A172 (cell line): ENCODE data around the gene SEPTIN2. TPM values are rescaled to one million over a fixed set of nuclear protein-coding genes. Genes with fewer than 3 reads are reported as not detected.
"Not testable (repeated sequence)": the region's sequence is repeated elsewhere in the genome, so short reads cannot be mapped to it uniquely, and the experiment has no call there.

ENCODE experiments used
- DNase-seq: peaks from one replicate; pipeline ENCODE4 v3.0.0-alpha.2; 2015; ENCODE audit warnings: low spot score
- total RNA-seq: library from RNA; depleted of rRNA; stranded (reverse); fragments of >200 nt; shearing (Covaris generic); gene quantifications from 2 replicates; pipeline ENCODE4 v1.2.3, GENCODE V29; 2014

SEPTIN2 gene
- total RNA-seq, 1 experiment from 2014 or later: 393 TPM

GRCh38 chr2:241313543-241314095 lies 2.1 kb upstream of the SEPTIN2 start:
- DNase-seq: no peak

- DNase-seq: peak; percentile 56
These were observed 1.3 kb upstream of the SEPTIN2 start for GRCh38 chr2:241314226-241315092.

DNA sequence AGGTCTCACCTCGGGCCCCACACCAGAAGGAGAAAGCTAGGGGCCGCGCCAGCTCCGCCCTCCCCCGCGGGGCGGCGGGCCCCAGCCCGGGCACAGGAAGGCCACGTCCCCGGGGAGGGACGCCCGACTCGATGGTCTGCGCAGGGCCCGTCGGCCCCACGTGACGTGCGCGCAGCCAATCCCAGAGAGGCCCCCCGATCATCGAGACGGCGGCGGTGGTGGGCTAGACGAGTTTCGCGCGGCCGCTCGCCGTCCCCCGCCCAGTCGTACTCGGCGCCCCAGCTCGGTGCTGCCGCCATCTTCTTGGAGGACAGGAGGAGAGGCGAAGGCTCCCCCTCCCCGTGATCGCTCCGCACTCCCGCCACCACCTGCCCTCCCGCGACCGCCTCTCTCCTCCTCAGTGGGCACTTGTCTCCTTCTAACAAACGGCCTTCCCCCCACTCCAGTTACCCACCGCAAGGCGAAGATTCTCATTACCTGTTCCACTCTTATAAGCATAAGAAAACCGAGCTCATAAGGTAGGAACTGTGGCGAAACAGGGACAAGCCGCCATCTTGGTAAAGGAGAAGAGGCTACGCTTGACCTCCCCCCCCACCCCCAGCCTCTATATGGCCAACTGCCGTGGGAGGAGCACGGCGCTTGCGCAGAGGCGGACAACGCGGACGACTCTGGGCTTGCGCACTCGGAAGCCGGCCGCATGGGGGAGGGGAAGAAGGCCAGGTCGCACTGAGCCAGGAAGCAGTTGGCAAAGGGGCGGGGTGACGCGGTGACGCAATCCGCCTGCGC lies 439 bp upstream of the SEPTIN2 start, which contains the start of gene HDLBP:
HDLBP (minus strand) TSS at position 580 of the 786 bp plus-strand sequence. CDS start 48,803 bp downstream, outside the sequence.
- peak; percentile 97 for DNase-seq

- no peak for DNase-seq
These were observed 1.1 kb downstream of the SEPTIN2 start for GRCh38 chr2:241316825-241317224.

- DNase-seq: no peak
These were observed 1.7 kb downstream of the SEPTIN2 start for GRCh38 chr2:241317391-241317790.

DNA sequence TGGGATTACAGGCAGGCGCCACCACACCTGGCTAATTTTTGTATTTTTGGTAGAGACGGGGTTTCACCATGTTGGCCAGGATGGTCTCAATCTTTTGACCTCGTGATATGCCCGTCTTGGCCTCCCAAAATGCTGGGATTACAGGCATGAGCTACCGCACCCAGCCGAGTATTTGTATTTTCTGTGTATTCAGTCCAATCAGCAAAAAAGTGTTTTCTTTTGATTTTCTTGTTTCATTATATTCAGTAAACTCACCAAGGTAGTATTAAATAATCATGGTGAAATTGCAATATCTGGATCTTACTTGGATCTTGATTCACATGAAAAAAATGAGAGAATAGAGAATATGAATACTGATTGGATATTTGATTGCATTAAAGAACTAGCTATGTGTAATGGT lies 3.1 kb downstream of the SEPTIN2 start:
- not testable (repeated sequence) for DNase-seq

DNA sequence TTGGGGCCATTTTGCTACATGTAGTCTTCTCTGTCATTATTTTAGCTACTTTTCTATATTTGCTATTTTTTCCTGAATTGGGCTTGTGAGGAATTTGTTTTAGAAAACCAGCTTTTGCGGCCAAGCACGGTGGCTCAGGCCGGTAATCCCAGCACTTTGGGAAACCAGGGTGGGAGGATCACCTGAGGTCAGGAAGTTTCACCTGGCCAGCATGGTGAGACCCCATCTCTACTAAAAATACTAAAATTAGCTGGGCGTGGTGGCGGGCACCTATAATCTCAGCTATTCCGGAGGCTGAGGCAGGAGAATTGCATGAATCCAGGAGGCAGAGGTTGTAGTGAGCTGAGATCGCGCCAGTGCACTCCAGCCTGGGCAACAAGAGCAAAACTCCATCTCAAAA lies 4.7 kb downstream of the SEPTIN2 start:
- DNase-seq: no peak

- no peak for DNase-seq
These were observed 5.3 kb downstream of the SEPTIN2 start for GRCh38 chr2:241321033-241321432.

- DNase-seq: no peak
These were observed 6.2 kb downstream of the SEPTIN2 start for GRCh38 chr2:241321886-241322285.

DNA sequence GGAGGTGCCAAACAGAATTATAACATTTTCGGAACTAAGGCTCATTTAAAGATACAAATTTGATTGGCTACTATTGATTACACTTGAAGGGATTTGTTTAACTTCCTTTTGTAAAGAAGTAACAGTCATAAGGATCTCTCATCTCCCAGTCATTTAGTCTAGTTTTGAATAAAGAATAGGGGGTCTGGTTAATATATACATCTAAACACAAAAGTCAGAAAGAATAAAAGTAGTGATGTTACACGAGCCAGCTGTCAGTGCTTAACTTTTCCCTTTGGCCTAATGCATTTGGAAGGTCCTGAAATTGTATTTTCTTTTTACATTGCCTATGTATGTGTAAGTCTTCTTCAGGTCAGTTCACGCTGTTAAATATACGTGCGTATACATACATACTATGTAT lies 8.1 kb downstream of the SEPTIN2 start:
- no peak for DNase-seq

DNA sequence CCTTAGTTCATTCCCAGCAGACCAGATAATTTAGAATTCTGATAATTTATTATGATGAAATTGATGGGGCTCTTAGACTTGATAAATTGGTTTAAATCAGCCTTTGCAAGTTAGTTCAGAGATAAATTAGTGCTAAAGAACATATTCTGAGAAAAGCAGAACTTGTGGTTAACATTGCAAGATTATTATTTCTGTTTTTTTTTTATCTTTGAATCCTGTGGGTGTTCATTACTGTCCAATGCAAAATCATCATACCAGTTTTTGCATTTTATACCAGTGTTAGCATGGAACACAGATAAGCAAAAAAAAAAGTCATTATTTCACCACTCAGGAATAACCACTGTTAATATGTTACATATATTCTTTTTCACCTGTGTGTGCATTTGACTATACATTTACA lies 9.1 kb downstream of the SEPTIN2 start:
- DNase-seq: no peak

DNA sequence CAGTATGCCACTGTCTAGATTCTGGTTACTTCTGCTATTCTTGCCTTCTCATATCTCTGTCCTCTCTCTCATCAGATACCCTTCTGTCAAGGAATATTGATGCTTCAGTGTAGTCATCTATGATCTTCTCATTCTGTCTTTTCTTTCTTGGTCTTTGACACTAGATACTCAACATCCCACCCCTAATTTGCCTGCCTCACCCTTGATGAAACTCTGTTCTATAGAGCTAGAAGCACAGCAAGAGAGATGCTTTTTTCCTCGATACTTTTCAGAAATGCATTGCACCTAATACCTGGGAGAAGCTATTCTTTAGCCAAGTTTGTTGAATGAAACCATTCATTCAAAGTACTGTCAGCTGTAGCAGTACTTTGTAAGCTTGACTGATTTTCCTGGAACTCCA lies 9.5 kb downstream of the SEPTIN2 start:
- DNase-seq: no peak

- DNase-seq: no peak
These were observed 14.2 kb downstream of the SEPTIN2 start for GRCh38 chr2:241329669-241330615.

DNA sequence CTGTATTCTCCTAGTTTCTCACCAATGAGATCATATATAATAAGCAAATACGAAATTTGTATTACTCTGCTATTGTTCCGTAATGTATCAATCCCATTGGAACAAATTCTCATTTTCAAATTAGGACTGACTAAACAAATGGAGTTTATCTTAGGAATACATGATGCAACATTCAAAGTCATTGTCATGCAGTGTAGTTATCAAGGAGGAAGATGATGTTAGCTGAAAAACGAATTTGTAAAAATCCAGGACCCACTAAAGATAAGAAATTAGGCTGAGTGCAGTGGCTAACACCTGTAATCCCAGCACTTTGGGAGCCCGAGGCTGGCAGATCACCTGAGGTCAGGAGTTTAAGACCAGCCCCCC lies 14.9 kb downstream of the SEPTIN2 start:
- DNase-seq: no peak

DNA sequence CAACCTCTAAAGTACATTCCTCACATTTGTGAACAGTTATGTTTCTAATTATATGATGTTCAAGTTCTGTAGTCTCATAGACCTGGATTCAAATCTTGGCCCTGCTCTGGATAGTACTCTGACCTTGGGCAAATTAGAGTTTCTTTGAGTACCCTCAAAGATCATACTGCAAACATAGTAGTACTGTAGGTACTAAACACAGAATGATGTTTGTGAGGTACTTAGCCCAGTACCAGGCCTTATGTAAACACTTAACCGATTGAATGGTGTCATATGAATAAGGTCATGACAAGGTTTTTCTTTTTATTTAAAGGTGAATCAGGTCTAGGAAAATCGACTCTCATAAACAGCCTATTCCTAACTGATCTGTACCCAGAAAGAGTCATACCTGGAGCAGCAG lies 19.1 kb downstream of the SEPTIN2 start:
- no peak for DNase-seq

- no peak for DNase-seq
These were observed 24.3 kb downstream of the SEPTIN2 start for GRCh38 chr2:241339839-241340630.

GRCh38 chr2:241340631-241341163 lies 25.0 kb downstream of the SEPTIN2 start:
- no peak for DNase-seq

DNA sequence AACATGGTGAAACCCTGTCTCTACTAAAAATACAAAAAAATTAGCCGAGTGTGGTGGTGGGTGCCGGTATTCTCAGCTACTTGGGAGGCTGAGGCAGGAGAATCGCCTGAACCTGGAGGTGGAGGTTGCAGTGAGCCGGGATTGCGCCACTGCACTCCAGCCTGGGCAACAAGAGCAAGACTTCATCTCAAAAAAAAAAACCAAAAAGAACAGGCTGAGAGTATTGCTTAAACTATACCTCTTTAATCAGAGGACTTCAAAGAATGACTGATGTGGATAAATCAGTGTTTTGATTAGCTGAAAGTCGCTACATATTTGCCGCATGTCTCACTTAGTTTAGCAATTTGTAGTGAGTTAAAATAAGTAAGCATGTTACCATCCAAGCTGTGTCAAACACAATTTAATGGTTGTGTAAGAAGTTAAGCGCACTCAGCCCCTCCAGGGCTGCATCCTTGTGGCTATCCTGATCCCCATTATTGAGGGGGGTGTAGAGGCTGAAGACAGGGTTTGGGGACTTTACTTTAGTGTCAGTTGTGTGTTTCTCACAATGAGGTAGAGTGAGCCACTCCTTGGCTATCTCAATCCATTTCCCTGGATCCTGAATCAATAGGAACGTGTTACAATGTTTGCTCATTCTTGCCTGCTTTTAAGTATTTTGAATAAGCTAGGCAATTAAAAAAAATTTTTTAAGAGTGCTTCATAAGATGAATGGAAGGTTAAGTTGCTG lies 29.4 kb downstream of the SEPTIN2 start:
- no peak for DNase-seq

DNA sequence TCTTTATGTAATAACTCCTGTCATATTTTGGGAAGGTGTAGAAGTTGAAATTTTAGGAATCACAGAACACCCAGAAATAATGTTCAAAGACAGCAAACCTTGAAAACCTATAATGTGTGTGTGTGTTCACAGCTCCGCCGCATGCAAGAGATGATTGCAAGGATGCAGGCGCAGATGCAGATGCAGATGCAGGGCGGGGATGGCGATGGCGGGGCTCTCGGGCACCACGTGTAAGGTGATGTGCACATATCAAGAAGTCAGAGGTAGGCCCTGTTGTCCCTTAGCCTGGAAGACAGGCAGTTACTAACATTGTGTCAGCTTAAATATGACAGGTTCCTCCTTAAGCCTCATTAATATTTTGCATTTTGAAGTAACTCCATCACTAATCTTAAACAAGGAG lies 34.2 kb downstream of the SEPTIN2 start:
- no peak for DNase-seq

- no peak for DNase-seq
These were observed 34.8 kb downstream of the SEPTIN2 start for GRCh38 chr2:241350530-241350877.
